ENCODE results near the gene TRAF3IP1.

DNA sequence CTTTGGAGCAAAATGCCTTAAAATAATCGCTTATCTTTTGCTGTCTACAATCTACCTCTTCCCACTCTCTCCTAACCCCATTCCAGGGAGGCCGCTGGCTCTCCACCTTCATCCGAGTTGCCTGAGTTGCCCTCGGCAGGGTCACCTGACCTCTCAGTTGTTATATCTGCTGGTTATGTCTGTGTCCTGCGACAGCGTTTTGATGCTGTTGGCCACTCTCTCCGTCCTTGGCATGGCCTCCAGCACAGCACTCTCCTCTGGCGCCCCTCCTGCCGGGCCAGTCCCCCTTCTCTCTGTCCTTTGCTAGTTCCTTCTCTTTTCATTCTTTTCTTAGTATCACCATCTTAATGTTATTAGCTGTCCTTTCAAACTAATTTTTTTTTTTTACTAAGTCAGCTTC, 41.6 kb downstream of the TRAF3IP1 start:
- TF ChIP-seq, protein P1, sequence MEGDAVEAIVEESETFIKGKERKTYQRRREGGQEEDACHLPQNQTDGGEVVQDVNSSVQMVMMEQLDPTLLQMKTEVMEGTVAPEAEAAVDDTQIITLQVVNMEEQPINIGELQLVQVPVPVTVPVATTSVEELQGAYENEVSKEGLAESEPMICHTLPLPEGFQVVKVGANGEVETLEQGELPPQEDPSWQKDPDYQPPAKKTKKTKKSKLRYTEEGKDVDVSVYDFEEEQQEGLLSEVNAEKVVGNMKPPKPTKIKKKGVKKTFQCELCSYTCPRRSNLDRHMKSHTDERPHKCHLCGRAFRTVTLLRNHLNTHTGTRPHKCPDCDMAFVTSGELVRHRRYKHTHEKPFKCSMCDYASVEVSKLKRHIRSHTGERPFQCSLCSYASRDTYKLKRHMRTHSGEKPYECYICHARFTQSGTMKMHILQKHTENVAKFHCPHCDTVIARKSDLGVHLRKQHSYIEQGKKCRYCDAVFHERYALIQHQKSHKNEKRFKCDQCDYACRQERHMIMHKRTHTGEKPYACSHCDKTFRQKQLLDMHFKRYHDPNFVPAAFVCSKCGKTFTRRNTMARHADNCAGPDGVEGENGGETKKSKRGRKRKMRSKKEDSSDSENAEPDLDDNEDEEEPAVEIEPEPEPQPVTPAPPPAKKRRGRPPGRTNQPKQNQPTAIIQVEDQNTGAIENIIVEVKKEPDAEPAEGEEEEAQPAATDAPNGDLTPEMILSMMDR (IDR thresholded peaks at IDR 0.05): no peak
- TF ChIP-seq POLR2A (IDR thresholded peaks at IDR 0.05): no peak

Data from uterus (tissue), 2 donors.